Stimulated activated CD4-positive, alpha-beta T cell treated with anti-CD3 and anti-CD28 coated beads, Interleukin-1b, Interleukin-23, amount 100 ng/mL, for 24 hours (primary cell): ENCODE data around the gene TBX3.
A peak's percentile ranks its signal among the peaks of the same experiment; 100 is the strongest.

Experiments
- DNase-seq, 4 experiments: peaks; one replicate each; pipeline ENCODE4 v3.0.0-alpha.2; 2020; ENCODE audit warnings: low read depth in 4 of 4, low spot score in 1 of 4

TBX3 gene

DNA sequence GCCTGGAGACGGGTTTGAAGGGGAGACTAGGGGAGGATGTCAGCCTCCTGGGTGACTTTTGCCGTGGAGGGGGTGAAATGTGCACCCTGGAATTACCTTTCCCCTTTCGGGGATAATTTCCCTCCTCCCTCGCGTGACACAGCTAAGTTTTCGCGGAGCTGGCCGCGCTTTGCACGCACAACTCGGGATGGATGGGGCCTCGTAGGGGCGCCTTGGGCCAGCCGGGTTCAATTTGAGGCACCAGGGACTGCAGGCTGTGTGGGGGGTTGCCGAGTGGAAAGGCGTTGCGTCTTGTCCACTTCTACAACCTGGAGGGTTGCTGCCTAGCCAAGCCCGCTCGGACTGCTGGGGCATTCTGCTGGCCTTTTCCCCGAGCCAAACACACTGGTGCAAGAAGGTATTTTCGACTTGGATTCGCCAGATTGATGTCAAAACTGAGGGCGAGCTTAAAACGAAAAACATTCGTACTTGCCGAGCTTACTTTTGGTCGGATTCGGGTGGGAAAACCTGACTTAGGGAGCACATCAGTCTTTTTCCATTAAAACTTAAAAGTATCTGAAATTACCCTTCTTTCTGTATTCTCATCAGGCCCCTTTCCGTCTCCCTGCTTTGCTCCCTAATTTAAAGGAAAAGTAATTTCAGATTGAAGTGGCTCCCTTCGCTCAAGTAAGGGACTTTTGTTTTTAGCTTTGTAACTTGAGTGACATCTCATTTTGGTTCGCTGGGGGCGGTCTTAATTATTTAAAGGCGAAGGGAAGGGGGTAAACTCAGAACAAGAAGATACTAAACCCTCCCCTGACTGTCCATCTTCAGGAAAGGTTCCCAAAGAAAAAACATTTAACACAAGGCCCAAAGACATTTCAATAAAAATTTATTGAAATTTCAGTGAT, 14.3 kb downstream of the TBX3 start:
- DNase-seq, result no peak

DNA sequence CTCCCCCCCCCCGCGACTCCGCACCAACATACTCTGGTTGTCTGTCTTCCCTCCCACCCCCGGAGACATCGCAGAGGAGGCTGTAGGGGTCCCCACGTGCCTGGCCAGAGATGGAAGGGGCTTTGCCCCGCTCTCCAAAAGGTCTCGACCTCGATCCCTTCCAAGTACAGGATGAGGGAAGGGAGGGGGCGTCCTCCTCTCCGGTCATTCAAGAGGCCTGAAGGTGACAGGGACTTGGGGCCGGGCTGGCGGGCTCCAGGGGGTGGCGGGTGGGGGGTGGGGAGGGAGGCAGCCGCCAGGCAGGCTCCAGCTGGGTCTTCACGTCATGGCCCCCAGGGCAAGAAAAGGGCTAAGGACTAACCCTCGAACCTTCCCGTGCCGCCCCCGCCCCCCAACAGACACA, 15.1 kb downstream of the TBX3 start:
- DNase-seq, result no peak

DNA sequence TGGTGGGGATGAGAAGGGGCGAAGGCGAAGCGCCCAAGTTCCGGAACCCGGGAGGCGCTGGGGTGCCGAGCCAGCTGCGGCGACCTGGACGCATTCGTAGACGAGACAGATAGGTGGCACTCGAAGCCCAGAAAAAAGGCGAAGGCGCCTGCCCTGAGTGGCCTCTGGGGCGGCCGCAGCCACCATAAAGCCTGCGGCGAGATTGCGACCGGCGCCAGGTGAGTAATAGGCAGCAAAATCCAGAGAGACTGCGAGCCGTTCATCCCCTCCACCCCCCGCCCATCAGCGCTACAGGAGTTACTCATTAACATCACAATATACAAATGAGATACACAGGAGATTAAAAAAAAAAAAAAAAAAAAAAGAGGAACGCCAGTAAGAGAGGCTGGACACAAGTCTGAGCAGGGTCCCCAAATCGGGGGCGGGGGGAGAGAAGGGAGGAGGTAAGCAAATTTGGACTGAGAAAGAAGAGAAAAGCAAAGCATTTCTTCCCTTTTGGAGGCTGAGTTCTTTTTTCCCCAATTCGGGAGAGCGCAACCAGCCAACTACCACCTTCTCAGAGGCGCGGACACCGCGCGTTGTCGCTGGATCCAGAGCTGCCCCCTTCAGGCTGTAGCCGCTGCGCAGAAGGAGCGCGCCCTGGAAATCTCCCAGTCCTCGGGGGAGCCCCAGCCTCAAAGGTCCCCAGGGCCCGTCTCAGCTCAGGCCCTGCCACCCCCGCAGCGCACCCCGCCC, 15.7 kb downstream of the TBX3 start:
- DNase-seq, result no peak

DNA sequence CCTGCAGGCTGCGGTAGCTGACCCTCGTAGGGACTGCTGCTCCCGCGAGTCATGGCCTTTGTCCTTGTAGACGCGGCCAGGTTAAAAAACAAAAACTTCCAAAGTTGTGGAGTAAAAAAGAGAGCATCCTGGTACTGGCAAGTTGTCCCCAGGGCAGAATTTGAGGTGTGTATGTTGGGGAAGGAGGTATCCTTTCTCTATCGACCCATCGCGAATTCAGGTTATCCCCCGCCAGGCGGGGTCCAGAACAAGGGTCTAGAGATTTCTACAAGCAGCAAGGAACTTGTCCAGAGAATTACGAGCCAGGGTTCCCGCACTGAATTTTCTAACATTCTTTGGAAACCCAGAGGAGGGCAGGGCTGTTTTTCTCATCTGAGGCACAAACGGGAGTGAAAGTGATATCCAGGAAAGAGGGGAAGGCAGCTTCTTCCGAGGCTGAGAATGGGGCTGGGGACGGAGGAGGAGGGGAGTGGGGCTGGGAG, 16.3 kb downstream of the TBX3 start:
- no peak for DNase-seq

DNA sequence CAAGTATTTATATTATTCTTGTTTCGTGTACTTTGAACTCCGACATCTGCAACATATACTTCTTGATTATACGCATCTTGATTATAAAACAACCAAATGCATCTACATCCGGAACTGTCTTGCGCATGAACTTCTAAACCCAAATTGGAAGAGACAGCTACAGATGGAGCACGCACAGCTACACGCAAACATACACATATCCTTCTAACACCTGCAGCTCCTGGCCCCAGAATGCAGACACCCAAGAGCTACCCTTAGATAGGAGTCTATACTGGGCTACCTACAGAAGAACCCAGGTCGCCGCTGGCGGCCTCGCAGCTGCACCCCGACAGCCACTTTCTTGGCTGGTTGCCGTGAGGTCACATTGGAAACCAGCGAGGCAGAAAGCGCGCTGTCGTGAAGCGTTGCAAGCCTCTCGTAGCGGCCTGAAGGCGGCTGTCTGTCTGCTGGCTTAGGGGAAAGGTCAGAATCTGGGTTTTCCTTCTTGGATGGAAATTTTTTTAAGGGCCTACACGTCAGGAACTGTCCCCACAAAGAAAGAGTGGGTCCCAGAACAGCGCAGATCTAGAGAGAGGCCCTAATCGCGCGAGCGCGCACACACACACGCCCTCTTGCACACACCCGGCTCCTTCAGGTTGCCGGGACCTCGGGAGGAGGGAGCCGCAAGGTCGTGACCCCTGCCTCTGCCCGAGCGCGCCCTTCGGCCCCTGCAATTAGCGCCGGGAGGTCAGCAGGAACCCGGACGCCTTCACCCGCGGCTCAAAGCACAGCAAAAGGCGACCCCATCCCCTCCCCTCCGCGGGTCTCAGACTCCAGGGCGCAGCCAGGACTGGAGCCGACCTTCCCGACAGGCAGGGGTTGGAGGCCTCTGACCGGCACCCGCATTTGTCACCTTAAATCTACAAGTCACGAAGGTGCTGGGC, 17.0 kb downstream of the TBX3 start:
- DNase-seq, result no peak

DNA sequence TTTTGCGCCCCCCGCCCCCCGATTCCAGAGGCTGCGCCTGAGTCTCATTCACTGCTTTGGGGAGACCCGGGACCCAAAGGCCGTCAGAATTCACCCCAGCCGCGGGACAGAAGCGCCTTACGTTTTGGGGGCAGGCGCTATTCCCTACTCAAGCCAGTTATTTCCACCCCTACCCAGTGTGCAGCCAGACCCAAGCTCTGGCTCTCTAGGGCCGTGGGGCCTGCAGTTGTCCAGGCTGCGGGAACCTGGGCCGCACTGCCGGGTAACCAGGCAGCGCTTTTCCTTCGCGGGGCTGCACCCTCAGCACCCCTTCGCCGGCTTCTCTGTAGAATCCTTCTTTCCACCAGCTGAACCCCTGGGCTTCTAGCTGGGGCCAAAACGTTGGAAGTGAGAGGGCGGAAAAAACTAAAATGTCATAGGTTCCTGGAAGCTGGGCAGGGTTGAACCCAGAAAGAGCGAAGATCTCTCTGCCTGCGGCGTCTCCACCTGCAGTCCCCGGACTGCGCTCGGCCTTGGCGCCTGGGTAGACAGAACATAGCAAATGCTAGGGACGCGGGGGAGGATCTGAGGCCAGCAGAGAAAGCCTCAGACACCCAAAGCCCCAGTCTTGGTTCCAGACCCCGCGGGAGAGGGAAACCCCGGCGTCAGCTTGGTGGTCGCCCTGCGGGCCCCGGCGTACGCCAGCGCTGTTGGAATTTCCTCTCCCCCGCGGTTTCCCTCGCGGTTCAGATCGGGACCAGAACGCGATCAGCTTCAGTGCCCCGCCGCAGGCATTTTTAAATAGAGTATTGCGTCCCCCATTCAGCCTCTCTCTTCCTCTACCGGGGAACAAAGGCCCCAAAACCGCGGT, 18.3 kb downstream of the TBX3 start:
- no peak for DNase-seq

DNA sequence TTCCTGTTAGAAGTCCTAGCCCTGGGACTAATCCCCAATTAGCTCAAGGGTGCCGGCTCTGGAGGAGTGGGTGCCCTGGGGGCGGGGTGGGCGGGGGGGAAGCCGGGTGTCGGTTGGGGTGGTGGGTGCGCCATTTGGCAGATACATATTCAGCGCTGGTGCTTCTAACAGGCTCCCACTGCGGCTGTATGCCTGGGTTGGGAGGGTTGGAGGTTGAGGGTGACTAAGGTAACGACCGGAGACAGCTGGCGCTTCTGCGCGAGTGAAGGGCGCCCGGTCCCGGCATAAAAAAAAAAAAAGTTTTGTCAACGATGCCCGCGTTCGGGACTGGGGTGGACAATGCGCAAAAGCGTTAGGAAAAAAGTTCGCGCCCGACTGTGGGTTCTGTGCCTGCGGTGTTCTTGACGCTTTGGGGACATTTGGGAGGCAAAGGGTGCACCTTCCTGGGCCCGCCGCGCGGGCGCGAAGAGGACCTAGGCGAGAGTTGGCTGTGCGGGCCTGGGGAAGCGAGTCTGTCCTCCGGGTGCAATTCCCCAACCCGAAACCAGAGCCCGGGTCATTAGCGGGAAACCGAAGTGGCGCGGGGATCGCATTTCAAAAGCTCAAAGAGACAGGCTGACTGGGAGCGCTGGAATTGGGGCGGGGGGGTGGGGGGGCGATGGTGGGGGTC, 19.2 kb downstream of the TBX3 start:
- no peak for DNase-seq

DNA sequence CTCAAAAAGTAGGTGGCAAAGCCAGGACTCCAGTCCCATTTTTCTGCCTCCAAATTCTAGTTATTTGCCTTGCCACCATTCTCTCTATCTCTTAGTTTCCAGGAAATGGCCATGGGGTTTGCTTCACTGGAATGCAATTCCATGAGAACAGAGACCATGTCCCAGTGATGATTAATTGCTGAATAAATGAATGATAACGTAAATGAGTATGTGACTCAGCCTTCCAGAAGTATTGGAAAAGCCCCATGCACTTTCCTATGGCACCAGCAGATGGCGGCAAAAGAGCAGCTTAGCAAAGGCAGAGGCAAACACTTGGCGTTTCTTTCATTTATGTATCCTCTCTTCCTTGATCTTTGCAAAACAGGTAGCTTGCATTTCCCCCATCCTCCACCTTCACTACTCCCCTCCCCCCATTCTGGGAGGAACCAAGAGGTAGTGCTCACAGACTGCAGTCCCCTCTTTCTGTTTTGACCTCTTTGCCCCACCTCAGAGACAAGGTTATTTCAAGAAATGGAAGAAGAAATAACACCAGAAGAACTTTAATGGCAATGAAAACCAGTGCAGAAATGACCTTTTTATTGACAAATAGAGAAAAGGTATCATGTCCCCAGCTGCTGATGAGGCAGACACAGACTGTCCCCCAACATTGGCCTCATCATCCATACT, 21.3 kb downstream of the TBX3 start:
- DNase-seq, result peak; percentile 18 to 45 (median 36)

DNA sequence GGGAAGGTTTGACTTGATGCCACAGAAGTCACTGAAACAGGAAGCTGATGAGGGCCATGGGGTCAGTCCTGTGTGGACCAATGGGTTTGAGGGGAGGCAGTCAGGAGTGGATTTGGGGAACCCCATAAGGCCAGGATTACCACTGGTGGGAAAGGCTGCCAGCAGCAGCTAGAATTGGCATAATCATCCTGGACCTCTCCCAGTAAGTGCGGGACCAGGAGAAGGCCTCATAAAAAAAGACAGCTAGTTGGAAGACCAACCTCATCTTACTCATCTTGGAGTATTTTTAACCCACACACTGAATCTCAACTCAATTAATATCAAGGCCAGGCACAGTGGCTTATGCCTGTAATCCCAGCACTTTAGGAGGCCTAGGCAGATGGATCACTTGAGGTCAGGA, 22.7 kb downstream of the TBX3 start:
- DNase-seq, result no peak

DNA sequence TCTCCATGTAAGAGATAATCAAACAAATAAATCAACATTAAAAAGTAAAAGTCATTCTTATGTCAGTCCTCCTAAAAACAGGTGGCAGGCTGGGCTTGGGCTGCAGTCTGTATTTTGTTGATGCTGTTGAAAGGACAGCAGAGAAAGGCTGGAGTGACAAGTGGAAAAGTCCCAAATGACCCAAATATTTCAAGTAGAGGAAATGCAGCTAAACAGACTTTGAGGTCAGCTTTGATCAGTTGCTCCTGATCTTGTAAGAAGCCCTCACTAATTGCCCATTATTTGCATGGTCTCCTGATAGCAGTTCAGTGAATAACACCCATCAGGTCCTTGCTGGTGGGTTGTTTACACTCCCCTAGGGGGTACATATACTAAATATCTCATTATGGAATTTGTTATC, 24.9 kb downstream of the TBX3 start:
- no peak for DNase-seq

DNA sequence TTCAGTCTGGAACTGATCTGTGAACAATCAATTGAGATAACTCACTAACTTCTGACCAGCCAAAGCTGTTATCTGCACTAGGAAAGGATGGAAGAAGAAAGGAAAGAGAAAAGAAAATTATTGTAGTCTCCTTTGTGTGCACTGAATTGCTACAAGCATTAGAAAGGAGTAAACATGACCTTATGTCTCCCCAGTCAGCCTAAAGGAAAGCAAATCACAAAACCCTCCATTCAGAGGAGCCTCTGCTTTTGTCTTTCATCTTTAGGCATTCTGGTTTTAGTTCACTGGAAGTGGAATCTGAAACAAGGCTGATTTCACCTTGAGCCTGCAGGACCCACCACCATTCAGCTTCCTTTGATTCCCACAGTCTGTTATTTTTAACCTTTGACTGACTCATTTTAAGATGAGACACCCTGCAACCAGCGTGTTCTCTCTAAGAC, 26.0 kb downstream of the TBX3 start:
- no peak for DNase-seq

DNA sequence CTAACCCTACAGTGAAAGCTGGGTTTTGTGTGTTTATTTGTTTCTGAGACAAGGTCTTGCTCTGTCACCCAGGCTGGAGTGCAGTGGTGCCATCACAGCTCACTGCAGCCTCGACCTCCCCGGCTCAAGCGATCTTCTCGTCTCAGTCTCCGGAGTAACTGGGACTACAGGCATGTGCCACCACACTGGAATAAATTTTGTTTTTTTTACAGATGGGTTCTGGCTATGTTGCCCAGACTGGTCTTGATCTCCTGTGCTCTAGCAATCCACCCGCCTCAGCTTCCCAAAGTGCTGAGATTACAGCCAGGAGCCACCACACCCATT, 26.4 kb downstream of the TBX3 start:
- DNase-seq, result no peak

DNA sequence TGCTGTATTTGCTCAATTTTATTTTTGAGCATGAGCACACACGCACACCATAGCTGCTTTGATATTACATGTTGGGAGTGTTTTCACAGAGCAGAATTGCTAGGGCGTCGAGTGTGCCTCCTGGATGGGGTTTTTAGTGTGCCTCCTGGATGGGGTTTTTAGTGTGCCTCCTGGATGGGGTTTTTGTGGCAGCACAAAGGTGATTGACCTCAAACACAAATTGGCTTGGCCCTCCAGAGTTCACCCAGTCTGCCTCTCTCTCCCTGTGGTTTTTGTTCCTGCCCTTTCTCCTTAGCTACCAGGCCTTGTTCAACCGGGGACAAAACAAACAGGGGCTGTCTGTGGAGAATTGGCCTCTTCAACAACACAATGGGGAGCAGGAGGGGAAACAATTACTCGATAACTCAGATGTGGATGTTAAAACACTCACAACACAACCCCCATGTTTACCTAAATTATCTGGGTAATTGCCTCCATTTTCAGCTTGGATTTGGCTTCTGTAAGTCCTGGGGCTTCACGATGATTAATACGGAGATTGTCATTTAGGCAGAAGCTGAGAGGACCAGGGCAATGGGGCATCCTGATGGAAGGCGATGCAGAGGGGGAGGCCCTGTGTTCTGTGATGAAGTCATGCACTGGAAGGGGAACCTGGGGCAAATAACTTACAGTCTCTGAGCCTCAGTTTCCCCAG, 26.9 kb downstream of the TBX3 start:
- no peak for DNase-seq

DNA sequence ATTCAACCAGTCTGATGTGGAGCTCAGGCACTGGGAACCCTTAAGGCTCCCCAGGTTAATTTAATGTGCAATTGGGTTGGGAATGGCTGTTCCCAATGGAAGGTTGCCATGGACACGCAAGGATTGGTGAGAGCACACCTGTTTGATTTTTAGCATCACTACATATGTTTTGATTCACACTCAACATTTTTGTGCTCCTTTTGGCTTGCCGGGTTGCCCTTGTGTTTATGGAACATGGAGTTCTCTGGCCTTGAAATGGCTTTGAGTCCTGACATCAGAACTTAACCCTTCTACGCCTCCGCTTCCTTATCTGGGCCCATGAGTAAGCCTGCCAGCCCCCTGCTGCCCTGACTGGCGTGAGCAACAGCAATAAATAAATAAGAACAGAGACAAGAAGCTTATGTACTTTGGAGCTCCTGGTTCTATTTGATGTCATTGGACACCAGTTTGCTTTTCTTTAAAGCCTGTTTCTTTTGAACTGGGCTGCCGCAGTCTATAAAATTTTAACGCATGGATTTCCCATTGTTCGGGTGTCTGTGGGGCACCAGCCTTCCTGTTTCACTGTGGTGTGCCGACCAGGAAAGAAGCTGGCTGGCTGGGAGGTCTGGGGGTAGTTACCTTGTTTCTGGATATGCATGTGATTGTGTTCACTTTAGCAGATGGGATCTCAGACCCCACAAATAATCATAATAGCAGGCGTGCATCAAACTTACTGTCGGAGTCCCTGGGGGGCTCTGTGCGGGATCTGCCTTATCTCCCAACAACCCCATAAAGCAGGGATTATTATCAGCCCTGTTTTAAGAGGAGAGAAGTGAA, 27.8 kb downstream of the TBX3 start:
- no peak for DNase-seq

DNA sequence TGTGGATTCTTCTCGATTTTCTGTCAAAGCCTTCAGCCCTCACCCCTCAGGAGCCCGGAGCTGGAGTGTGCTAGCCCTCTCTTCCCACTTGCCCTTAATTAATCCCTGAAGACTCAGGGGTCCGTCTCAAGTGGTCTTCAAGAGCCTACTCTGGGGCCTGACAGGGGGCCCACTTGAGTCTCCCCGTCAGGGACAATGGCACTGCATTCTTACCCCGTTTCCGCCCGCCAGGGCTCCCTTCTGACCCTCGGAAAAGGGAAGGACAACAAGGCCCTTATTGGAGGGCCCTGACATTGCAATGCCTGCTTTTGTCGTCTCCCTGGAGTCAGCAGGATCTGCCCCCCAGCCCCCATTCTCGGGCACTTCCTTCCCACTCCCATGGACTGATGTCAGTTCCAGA, 34.4 kb downstream of the TBX3 start:
- no peak for DNase-seq

DNA sequence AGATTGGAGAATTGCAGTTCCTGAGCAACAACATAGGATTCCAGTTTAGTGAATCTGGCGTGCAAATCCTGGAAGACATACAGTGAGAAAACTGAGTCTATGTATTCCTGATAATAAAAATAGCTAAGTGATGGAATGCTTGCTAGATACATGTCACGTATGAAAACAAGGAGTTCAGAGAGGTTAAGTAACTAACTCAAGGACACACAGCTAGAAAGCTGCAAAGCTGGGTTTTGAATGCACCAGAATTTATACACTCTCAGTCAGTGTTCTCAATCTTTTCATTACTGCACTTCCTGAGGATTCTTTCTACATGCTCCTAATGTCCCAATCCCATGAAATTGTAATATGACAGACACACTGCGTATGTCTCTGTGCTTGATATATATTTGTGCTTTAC, 35.3 kb downstream of the TBX3 start:
- no peak for DNase-seq

DNA sequence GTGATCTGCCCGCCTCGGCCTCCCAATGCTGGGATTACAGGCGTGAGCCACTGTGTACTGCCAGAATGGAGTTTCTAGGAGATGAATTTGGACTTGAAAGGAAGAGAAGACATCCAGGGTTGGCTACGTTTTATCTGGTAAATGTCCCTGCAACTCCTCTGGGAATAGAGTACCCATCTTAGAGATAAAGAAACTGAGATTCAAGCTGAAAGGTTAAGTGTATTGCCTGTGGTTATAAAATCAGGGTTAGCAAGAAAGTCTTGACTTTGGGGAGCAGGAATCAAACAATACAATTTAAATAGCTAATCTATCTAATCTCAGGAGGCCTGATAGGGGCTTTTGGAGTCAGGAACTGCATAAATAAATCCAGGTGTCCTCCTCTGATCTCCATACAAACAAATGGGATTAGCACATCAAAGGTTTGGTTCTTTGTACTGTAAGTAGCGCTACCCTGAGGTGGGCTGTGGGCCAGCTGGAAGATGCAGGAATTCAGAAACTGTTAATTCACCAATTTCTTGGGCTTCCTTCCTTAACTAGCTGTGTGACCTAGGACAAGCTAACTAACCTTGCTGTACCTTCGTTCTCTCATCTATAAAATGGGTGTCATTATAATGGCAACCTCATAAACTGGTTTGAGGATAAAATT, 45.1 kb downstream of the TBX3 start:
- DNase-seq, result no peak
